ENCODE data around the gene ZNF865.
A peak's percentile ranks its signal among the peaks of the same experiment; 100 is the strongest.
"Not testable (repeated sequence)": the region's sequence is repeated elsewhere in the genome, so short reads cannot be mapped to it uniquely, and the experiment has no call there.

ZNF865 gene

GRCh38 chr19:55605637-55606470 lies at the start of gene ZNF865:
Gene ZNF865, plus strand, starts transcription at chr19:55605647. Its CDS starts 7,972 bp downstream, at chr19:55613619.
- ATAC-seq: peak; percentile 37 to 41

- no peak for ATAC-seq
Observed at GRCh38 chr19:55559684-55560083, 45.8 kb upstream of the ZNF865 start.

GRCh38 chr19:55563261-55563690 lies 42.2 kb upstream of the ZNF865 start:
- ATAC-seq: no peak

GRCh38 chr19:55566823-55567222 lies 38.6 kb upstream of the ZNF865 start:
- no peak for ATAC-seq

- ATAC-seq: no peak
Observed at GRCh38 chr19:55567708-55568328, 37.6 kb upstream of the ZNF865 start.

- ATAC-seq: not testable (repeated sequence)
Observed at GRCh38 chr19:55569477-55569876, 36.0 kb upstream of the ZNF865 start.

- ATAC-seq: not testable (repeated sequence)
Observed at GRCh38 chr19:55573929-55574328, 31.5 kb upstream of the ZNF865 start.

- ATAC-seq: no peak
Observed at GRCh38 chr19:55576746-55577145, 28.7 kb upstream of the ZNF865 start.

- ATAC-seq: no peak
Observed at GRCh38 chr19:55578031-55578760, 27.3 kb upstream of the ZNF865 start.

- no peak for ATAC-seq
Observed at GRCh38 chr19:55578761-55579747, 26.4 kb upstream of the ZNF865 start.

GRCh38 chr19:55579766-55580621 lies 25.5 kb upstream of the ZNF865 start:
- ATAC-seq: peak; percentile 22 to 41

- ATAC-seq: peak; percentile 65 to 74
Observed at GRCh38 chr19:55580628-55581144, 24.8 kb upstream of the ZNF865 start, which contains the start of gene ZNF579. Gene ZNF579, minus strand, starts transcription at chr19:55580848. Its CDS starts 1,209 bp downstream, at chr19:55579639.

GRCh38 chr19:55581145-55581822 lies 24.2 kb upstream of the ZNF865 start:
- ATAC-seq: no peak

- no peak for ATAC-seq
Observed at GRCh38 chr19:55581823-55582223, 23.6 kb upstream of the ZNF865 start.

- not testable (repeated sequence) for ATAC-seq
Observed at GRCh38 chr19:55582284-55582683, 23.2 kb upstream of the ZNF865 start.

GRCh38 chr19:55583897-55584296 lies 21.6 kb upstream of the ZNF865 start:
- ATAC-seq: not testable (repeated sequence)

GRCh38 chr19:55584871-55585270 lies 20.6 kb upstream of the ZNF865 start:
- ATAC-seq: no peak

- ATAC-seq: peak; percentile 39 to 44
Observed at GRCh38 chr19:55585658-55586339, 19.6 kb upstream of the ZNF865 start.

- peak; percentile 98 to 99 for ATAC-seq
Observed at GRCh38 chr19:55586976-55587668, 18.3 kb upstream of the ZNF865 start.

Data from activated CD4-positive, CD25-positive, alpha-beta regulatory T cell treated with anti-CD3 and anti-CD28 coated beads, Interleukin-2, amount 50 U/mL, for 24 hours (primary cell).